Testis (tissue), 2 donors: ENCODE measurements around the gene IER3IP1.

Experiments used
- POLR2A ChIP-seq: fragments of 450-650 bp; IDR thresholded peaks from one replicate; pipeline ENCODE4 v1.6.1; 2017; ENCODE audit warnings: antibody characterized with exemption, mild to moderate bottlenecking, moderate library complexity
- TF ChIP-seq, protein P1 (sequence below), 3 experiments: fragments of 450-650 bp in 2 of 3; fragments of 200-600 bp in 1 of 3; sonication (generic) in 1 of 3; IDR thresholded peaks; one replicate each; pipeline ENCODE4 v1.5.1; 2016 to 2019; ENCODE audit warnings: antibody characterized with exemption in 3 of 3, mild to moderate bottlenecking in 2 of 3, moderate library complexity in 1 of 3

DNA sequence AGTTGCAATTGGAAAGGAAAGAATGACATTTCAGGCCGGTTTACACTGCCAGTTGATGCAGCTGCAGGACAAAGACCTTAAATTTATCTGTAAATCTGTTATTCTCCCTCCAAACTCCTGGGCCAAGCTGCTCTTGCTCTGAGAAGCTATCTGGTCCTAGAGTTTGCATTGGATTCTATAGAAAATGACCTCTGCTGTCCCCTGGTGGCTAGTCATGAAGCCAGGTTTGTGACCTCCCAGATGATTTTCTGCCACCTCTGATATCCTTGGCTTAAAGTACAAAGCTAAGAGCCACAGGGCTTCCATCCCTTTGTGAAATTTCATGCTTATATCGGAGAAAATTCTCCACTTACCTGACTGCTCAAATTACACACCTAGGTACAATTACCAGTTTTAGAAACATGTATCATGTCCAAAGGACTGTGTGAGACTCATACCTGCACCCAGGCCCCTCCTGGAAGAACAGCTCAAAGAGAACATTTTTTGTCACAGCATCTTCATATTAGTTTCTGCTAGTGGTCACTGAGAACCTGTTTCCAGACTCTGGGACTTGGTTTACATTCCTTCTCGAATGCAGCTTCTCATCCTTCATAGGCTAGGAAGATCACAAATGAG is 28.9 kb upstream of the IER3IP1 start:
- TF ChIP-seq POLR2A = no peak
- TF ChIP-seq, protein P1, sequence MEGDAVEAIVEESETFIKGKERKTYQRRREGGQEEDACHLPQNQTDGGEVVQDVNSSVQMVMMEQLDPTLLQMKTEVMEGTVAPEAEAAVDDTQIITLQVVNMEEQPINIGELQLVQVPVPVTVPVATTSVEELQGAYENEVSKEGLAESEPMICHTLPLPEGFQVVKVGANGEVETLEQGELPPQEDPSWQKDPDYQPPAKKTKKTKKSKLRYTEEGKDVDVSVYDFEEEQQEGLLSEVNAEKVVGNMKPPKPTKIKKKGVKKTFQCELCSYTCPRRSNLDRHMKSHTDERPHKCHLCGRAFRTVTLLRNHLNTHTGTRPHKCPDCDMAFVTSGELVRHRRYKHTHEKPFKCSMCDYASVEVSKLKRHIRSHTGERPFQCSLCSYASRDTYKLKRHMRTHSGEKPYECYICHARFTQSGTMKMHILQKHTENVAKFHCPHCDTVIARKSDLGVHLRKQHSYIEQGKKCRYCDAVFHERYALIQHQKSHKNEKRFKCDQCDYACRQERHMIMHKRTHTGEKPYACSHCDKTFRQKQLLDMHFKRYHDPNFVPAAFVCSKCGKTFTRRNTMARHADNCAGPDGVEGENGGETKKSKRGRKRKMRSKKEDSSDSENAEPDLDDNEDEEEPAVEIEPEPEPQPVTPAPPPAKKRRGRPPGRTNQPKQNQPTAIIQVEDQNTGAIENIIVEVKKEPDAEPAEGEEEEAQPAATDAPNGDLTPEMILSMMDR (IDR thresholded peaks at IDR 0.05) = peak; percentile 52 to 60 (median 58)
